ENCODE results near the gene PRSS8.

GRCh38 chr16:31177136-31177535 lies 41.6 kb upstream of the PRSS8 start:
- TF ChIP-seq CTCF (IDR thresholded peaks at IDR 0.05) (no peak), POLR2A (IDR thresholded peaks at IDR 0.05) (no peak)

All from thyroid gland (tissue), 4 donors.